Measurements from ENCODE around the gene EMSY. TPM values are rescaled to one million over a fixed set of nuclear protein-coding genes. Genes with fewer than 3 reads are reported as not detected.

Gene EMSY
- total RNA-seq, 4 donors from 2014 or later: 32.7 to 58.0 (median 46.4) TPM

- Histone ChIP-seq H3K4me1 (peaks cover 11 to 14% of the 10 kb centered on the region in 2 donors), H3K36me3 (peaks cover 0 to 2% of the 10 kb centered on the region in 2 donors), H3K4me3 (replicated peaks in 1 of 3) (peak overlapping the region; percentile 45 to 98 (median 96)), H3K27ac (no peak overlapping the region), H3K9me3 (no peaks in the 10 kb centered on the region), H3K27me3 (no peaks in the 10 kb centered on the region)
- intact Hi-C loops (cut with DNase I): no loop called here
- TF ChIP-seq POLR2A (IDR thresholded peaks at IDR 0.05): no peak
- TF ChIP-seq CTCF (IDR thresholded peaks at IDR 0.05): no peak
- WGBS, 2 donors: 41 to 47% methylated on average over 10 of the region's 10 CpGs
- no peak for DNase-seq
Observed at GRCh38 chr11:76443268-76443980, 1.4 kb upstream of the EMSY start.

GRCh38 chr11:76444065-76444383 is 794 bp upstream of the EMSY start:
- Histone ChIP-seq H3K9me3 (no peaks in the 10 kb centered on the region), H3K36me3 (peaks cover 0 to 7% of the 10 kb centered on the region in 2 donors), H3K27me3 (no peaks in the 10 kb centered on the region), H3K4me1 (peaks cover 11 to 14% of the 10 kb centered on the region in 2 donors), H3K4me3 (replicated peaks in 1 of 3) (peak overlapping the region; percentile 45 to 98 (median 96)), H3K27ac (peak overlapping the region; percentile 46 to 89 (median 86))
- no peak for DNase-seq
- intact Hi-C loops (cut with DNase I): loop anchor here (2.0 kb wide), 1 partner anchor 63 kb away; the partner anchor contains the start of genes GVQW3 and THAP12
- TF ChIP-seq POLR2A (IDR thresholded peaks at IDR 0.05): no peak
- TF ChIP-seq CTCF (IDR thresholded peaks at IDR 0.05): no peak
- 0% methylated on average over 10 of the region's 10 CpGs for WGBS, 2 donors

- TF ChIP-seq POLR2A (IDR thresholded peaks at IDR 0.05) (peak in 1 of 2 donors; percentile 69), CTCF (IDR thresholded peaks at IDR 0.05) (peak in 1 of 6 experiments; percentile 23)
- 0% methylated on average over 22 to 24 of the region's 56 CpGs for WGBS, 2 donors
- peak; percentile 72 to 74 for DNase-seq
- H3K36me3 ChIP-seq: peaks cover 0 to 7% of the 10 kb centered on the region in 2 donors
- H3K4me1 ChIP-seq: peaks cover 11 to 14% of the 10 kb centered on the region in 2 donors
- intact Hi-C loops (cut with DNase I): loop anchor here (2.0 kb wide), 1 partner anchor 65 kb away; the partner anchor contains the start of genes GVQW3 and THAP12
- peak overlapping the region; percentile 52 to 89 (median 86) for H3K27ac ChIP-seq
- H3K27me3 ChIP-seq: no peaks in the 10 kb centered on the region
- peak overlapping the region; percentile 68 to 98 (median 96) for H3K4me3 ChIP-seq (replicated peaks in 1 of 3)
- no peaks in the 10 kb centered on the region for H3K9me3 ChIP-seq
Observed at GRCh38 chr11:76445121-76446084, 585 bp downstream of the EMSY start.

- H3K36me3 ChIP-seq: peaks cover 4 to 13% of the 10 kb centered on the region in 2 donors
- TF ChIP-seq CTCF (IDR thresholded peaks at IDR 0.05) (no peak), POLR2A (IDR thresholded peaks at IDR 0.05) (no peak)
- peaks cover 4 to 10% of the 10 kb centered on the region in 2 donors for H3K4me1 ChIP-seq
- no peaks in the 10 kb centered on the region for H3K27me3 ChIP-seq
- H3K9me3 ChIP-seq: no peaks in the 10 kb centered on the region
- WGBS, 2 donors: 61 to 70% methylated on average over 2 of the region's 2 CpGs
- intact Hi-C loops (cut with DNase I): no loop called here
- H3K4me3 ChIP-seq (replicated peaks in 1 of 3): no peak overlapping the region
- no peak overlapping the region for H3K27ac ChIP-seq
- DNase-seq: no peak
Observed at GRCh38 chr11:76448506-76448905, 3.7 kb downstream of the EMSY start.

All from thyroid gland (tissue), 4 donors.